SK-N-MC (cell line): Measurements from ENCODE around the gene RPL22.
A peak's percentile ranks its signal among the peaks of the same experiment; 100 is the strongest.
"Not testable (repeated sequence)": the region's sequence is repeated elsewhere in the genome, so short reads cannot be mapped to it uniquely, and the experiment has no call there.

Experiments used
- DNase-seq: peaks from one replicate; pipeline ENCODE4 v3.0.0-alpha.2; 2011; ENCODE audit warnings: low read depth, low spot score
- H3K27ac ChIP-seq: fragments of 200-600 bp; sonication (generic); 2 replicates; pipeline ENCODE4 v1.5.1; 2016; ENCODE audit warnings: mixed run types
- H3K36me3 ChIP-seq: fragments of 200-600 bp; sonication (generic); 2 replicates; pipeline ENCODE4 v1.6.1; 2017; ENCODE audit warnings: antibody characterized with exemption, low read length, mixed read lengths; ENCODE audit not compliant: insufficient read depth
- H3K4me3 ChIP-seq: fragments of 200-600 bp; sonication (generic); 2 replicates; pipeline ENCODE4 v1.5.1; 2016
- H3K9ac ChIP-seq: fragments of 200-600 bp; sonication (generic); 2 replicates; pipeline ENCODE4 v1.8.0; 2017; ENCODE audit warnings: mixed run types, mixed read lengths; ENCODE audit not compliant: insufficient read length
- H3K9me3 ChIP-seq: fragments of 200-600 bp; sonication (generic); 2 replicates; pipeline ENCODE4 v1.6.1; 2017; ENCODE audit warnings: low read depth, mild to moderate bottlenecking, antibody characterized with exemption, low read length, moderate library complexity, mixed read lengths
- EZH2 ChIP-seq: fragments of 200-600 bp; sonication (generic); IDR thresholded peaks from one replicate; pipeline ENCODE4 v1.6.1; 2017; ENCODE audit warnings: antibody characterized with exemption
- FOXP2 ChIP-seq: optimal IDR thresholded peaks from 2 replicates; pipeline ENCODE3; 2011; ENCODE audit warnings: mild to moderate bottlenecking, moderate library complexity; ENCODE audit not compliant: insufficient read depth; ENCODE audit errors: extremely low read length, control extremely low read depth
- POLR2AphosphoS5 ChIP-seq: IDR thresholded peaks from 2 replicates; pipeline ENCODE4 v1.6.1; 2012; ENCODE audit warnings: mild to moderate bottlenecking, low read depth, low read length, borderline replicate concordance

RPL22 gene

DNA sequence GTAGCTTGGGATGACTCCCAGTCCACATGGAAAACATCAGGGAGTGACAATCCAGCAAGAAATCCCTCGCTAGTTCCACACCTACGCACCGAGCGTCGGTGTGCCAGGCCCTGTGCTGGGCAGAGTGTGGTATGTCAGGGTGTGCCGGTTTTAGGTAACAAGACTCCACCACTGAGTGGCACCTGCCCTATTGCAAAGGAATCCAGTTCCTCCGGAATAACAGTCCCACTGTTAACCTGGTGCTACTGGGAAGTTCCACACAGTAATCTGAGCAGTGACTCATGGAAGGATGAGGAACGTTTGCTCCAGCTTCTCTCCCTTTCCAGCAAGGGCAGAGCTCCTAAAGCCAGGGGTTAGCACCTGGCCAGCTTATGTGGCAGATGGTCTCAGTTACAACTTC lies 20.8 kb upstream of the RPL22 start:
- Histone ChIP-seq H3K4me3 (no peak overlapping the region), H3K36me3 (peaks cover 21% of the 10 kb centered on the region), H3K27ac (no peak overlapping the region), H3K9me3 (no peaks in the 10 kb centered on the region), H3K9ac (no peak overlapping the region)
- no peak for DNase-seq
- TF ChIP-seq EZH2, result no peak
- no peak for TF ChIP-seq FOXP2
- TF ChIP-seq POLR2AphosphoS5, result no peak

GRCh38 chr1:6219641-6220040 lies 20.2 kb upstream of the RPL22 start:
- not testable (repeated sequence) for H3K4me3 ChIP-seq, DNase-seq, H3K27ac ChIP-seq, H3K9me3 ChIP-seq, H3K9ac ChIP-seq
- peaks cover 15% of the 10 kb centered on the region for H3K36me3 ChIP-seq

GRCh38 chr1:6218375-6219164 lies 19.2 kb upstream of the RPL22 start:
- H3K36me3 ChIP-seq, result peaks cover 4% of the 10 kb centered on the region; the same call in 1 of the 2 replicates
- DNase-seq, result no peak
- peak overlapping the region; percentile 15 for H3K9ac ChIP-seq

DNA sequence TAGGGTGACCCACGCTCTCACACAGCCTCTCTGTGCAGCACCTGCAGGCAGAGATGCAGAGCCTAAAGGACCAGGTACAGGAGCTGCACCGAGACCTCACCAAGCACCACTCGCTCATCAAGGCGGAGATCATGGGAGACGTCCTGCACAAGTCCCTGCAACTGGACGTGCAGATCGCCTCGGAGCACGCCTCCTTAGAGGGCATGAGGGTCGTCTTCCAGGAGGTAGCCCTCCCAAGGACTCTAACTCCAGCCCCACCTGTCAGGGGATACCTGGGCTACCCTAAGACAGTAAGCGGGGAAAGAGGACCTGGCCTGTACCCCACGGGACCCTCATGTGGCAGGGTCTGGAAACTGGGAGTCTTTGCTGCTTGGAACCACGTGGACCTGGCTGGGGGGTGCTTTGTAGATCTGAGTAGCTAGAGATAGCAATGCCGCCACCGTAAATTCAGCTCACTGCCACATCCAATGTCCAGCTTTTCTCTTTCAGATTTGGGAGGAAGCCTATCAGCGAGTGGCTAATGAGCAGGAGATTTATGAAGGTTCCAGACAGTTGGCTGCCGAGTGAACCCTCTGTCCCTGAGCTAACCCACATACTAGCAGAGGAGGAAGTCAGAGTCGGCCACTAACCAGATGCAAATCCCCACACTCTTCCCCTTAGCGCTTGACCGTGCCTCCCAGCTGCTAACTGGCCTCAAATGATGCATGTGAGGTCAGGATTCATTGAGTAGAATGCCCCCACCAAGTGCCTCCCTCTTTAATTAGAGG lies 13.0 kb upstream of the RPL22 start:
- H3K9me3 ChIP-seq, result no peaks in the 10 kb centered on the region
- no peak overlapping the region for H3K9ac ChIP-seq
- no peak overlapping the region for H3K27ac ChIP-seq
- H3K36me3 ChIP-seq, result no peaks in the 10 kb centered on the region
- no peak for DNase-seq
- no peak for TF ChIP-seq FOXP2
- no peak for TF ChIP-seq EZH2
- no peak for TF ChIP-seq POLR2AphosphoS5
- H3K4me3 ChIP-seq, result no peak overlapping the region

More at GRCh38 chr1:6218375-6219164, 19.2 kb upstream of the RPL22 start:
- TF ChIP-seq FOXP2 (no peak), POLR2AphosphoS5 (no peak), EZH2 (no peak)
- Histone ChIP-seq H3K4me3 (no peak overlapping the region), H3K9me3 (no peaks in the 10 kb centered on the region), H3K27ac (no peak overlapping the region)

DNA sequence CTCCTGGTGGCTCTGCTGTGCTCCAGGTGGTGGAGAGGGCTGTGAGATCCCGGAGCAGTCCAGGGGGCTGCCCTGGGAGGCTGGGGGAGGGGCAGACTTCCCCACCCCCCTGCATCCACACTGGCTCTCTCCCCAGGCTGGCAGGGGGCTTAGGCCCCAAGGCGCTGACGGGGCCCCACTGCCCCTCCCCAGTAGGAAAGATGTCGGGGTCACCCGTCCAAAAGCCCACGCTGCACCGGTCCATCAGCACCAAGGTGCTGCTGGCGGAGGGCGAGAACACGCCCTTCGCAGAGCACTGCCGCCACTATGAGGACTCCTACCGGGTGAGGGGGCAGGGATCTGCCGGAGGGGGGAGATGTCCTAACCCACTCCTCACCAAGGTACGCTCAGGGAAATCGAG lies 12.3 kb upstream of the RPL22 start:
- Histone ChIP-seq H3K4me3 (no peak overlapping the region), H3K27ac (no peak overlapping the region), H3K9ac (no peak overlapping the region), H3K36me3 (no peaks in the 10 kb centered on the region), H3K9me3 (no peaks in the 10 kb centered on the region)
- TF ChIP-seq FOXP2, result no peak
- no peak for TF ChIP-seq EZH2
- TF ChIP-seq POLR2AphosphoS5, result no peak
- DNase-seq, result no peak

- no peak overlapping the region for H3K4me3 ChIP-seq
- no peaks in the 10 kb centered on the region for H3K9me3 ChIP-seq
- H3K36me3 ChIP-seq, result no peaks in the 10 kb centered on the region
- no peak for DNase-seq
- H3K9ac ChIP-seq, result no peak overlapping the region
- H3K27ac ChIP-seq, result no peak overlapping the region
- TF ChIP-seq EZH2, result no peak
These were observed 11.4 kb upstream of the RPL22 start for GRCh38 chr1:6210591-6211355.

- H3K9me3 ChIP-seq, result no peaks in the 10 kb centered on the region
- DNase-seq, result no peak
- H3K4me3 ChIP-seq, result no peak overlapping the region
These were observed 10.5 kb upstream of the RPL22 start for GRCh38 chr1:6209661-6210580.

More at GRCh38 chr1:6209661-6210580, 10.5 kb upstream of the RPL22 start:
- Histone ChIP-seq H3K9ac (no peak overlapping the region), H3K36me3 (no peaks in the 10 kb centered on the region), H3K27ac (no peak overlapping the region)
- TF ChIP-seq POLR2AphosphoS5 (no peak), EZH2 (no peak), FOXP2 (no peak)
